HCT116 (cell line): ENCODE measurements around the gene CYP51A1.

Experiments
- CEBPB ChIP-seq: IDR thresholded peaks from 2 replicates; pipeline ENCODE4 v1.6.1; 2012; ENCODE audit warnings: low read depth
- EZH2phosphoT487 ChIP-seq: fragments of 200-600 bp; IDR thresholded peaks from 2 replicates; pipeline ENCODE4 v1.6.1; 2018; ENCODE audit warnings: antibody characterized with exemption, borderline replicate concordance
- REST ChIP-seq: IDR thresholded peaks from 2 replicates; pipeline ENCODE4 v1.6.1; 2012; ENCODE audit warnings: low read depth

GRCh38 chr7:92119213-92119759 lies 15.0 kb downstream of the CYP51A1 start:
- TF ChIP-seq EZH2phosphoT487 (no peak), CEBPB (no peak), REST (no peak)
